RPMI7951 (cell line): Measurements from ENCODE around the gene CEP57. TPM values are rescaled to one million over a fixed set of nuclear protein-coding genes. Genes with fewer than 3 reads are reported as not detected.
"Not testable (repeated sequence)": the region's sequence is repeated elsewhere in the genome, so short reads cannot be mapped to it uniquely, and the experiment has no call there.

Experiments
- DNase-seq: peaks from one replicate; pipeline ENCODE4 v3.0.0-alpha.2; 2012; ENCODE audit warnings: low read depth
- total RNA-seq: library from RNA; depleted of rRNA; stranded (reverse); fragments of >200 nt; shearing (Covaris generic); gene quantifications from 2 replicates; pipeline ENCODE4 v1.2.3, GENCODE V29; 2014; rRNA removed

The CEP57 gene
- total RNA-seq, 1 experiment from 2014 or later: 58.3 TPM

GRCh38 chr11:95854362-95854761 is 64.1 kb downstream of the CEP57 start:
- DNase-seq: not testable (repeated sequence)

GRCh38 chr11:95860024-95860423 is 69.7 kb downstream of the CEP57 start:
- not testable (repeated sequence) for DNase-seq

- DNase-seq: peak; percentile 39
Observed at GRCh38 chr11:95863486-95864140, 73.3 kb downstream of the CEP57 start.

DNA sequence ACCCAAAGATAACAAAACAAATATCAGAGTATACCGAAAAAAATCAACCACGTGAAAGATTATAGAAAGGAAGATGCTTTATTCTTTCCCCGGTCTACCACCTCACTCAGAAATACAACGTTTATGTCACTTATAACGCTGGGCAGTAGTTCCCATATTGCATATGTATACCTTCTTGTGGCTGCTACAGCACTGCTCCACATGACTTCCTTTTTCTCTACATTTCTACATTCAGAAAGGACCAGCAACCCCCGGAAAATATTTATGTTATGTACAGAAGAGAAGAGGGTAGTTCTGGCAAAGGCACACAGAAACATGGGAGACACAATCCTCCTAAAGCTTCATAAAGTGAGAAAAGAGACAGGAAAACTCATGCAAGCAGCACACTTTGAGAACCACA is 76.8 kb downstream of the CEP57 start:
- no peak for DNase-seq

DNA sequence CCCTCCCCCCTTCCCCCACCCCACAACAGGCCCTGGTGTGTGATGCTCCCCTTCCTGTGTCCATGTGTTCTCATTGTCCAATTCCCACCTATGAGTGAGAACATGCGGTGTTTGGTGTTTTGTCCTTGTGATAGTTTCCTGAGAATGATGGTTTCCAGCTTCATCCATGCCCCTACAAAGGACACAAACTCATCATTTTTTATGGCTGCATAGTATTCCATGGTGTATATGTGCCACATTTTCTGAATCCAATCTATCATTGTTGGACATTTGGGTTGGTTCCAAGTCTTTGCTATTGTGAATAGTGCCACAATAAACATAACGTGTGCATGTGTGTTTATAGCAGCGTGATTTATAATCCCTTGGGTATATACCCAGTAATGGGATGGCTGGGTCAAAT is 80.6 kb downstream of the CEP57 start:
- not testable (repeated sequence) for DNase-seq

DNA sequence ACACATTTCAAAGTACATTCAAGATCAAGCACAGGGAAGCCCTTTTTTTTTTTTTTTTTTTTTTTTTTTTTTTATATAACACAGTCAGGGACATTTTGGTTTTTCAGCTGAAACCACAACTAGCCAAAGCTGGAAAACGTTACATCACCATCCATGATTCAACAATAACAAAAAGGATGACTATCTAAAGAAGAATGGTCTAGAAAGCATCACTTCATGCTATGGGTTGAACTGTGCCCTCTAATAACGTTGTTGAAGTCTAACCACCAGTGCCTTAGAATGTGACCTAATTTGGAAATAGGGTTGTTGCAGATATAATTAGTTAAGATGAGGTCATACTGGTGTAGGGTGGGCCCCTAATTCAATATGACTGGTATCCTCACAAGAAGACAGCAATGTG is 87.0 kb downstream of the CEP57 start:
- DNase-seq: peak; percentile 97

Other genes with a start within 250 kb of the CEP57 start
- 21.4 and 31.0 TPM in 2 replicates for gene FAM76B, start 716 bp upstream of the CEP57 start, total RNA-seq
- 29.7 and 42.7 TPM in 2 replicates for gene MTMR2, start 133.6 kb downstream of the CEP57 start, total RNA-seq